Liver (tissue), 9 donors: ENCODE results near the gene GLTPD2. TPM values are rescaled to one million over a fixed set of nuclear protein-coding genes. Genes with fewer than 3 reads are reported as not detected.

Experiments
- DNase-seq: peaks from one replicate; pipeline ENCODE4 v3.0.0-alpha.2; 2017; ENCODE audit warnings: low spot score
- H3K27ac ChIP-seq, 2 donors: one replicate each; pipeline ENCODE4 v1.7.0; 2013; ENCODE audit warnings: inconsistent platforms in 2 of 2, low read length in 2 of 2, control low read depth in 1 of 2, low read depth in 1 of 2, mild to moderate bottlenecking in 1 of 2
- H3K27me3 ChIP-seq, 4 donors: one replicate each; pipeline versions ENCODE4 v1.6.1 to v1.7.0; 2013; ENCODE audit warnings: low read length in 3 of 4, inconsistent platforms in 1 of 4, mild to moderate bottlenecking in 1 of 4, moderate library complexity in 1 of 4; ENCODE audit not compliant: control insufficient read depth in 4 of 4, insufficient read depth in 4 of 4
- H3K36me3 ChIP-seq, 4 donors: one replicate each; pipeline versions ENCODE4 v1.6.1 to v1.7.0; 2013; ENCODE audit warnings: low read length in 3 of 4, mild to moderate bottlenecking in 3 of 4, low read depth in 1 of 4, moderate library complexity in 1 of 4; ENCODE audit not compliant: control insufficient read depth in 4 of 4, insufficient read depth in 3 of 4
- H3K4me1 ChIP-seq, 4 donors: one replicate each; pipeline versions ENCODE4 v1.6.1 to v1.7.0; 2013; ENCODE audit warnings: low read length in 3 of 4, mild to moderate bottlenecking in 3 of 4, moderate library complexity in 1 of 4; ENCODE audit not compliant: control insufficient read depth in 4 of 4, insufficient read depth in 4 of 4
- H3K4me3 ChIP-seq, 3 donors: one replicate each; pipeline versions ENCODE4 v1.6.1 to v1.7.0; 2013; ENCODE audit warnings: low read length in 3 of 3, control low read depth in 1 of 3, low read depth in 1 of 3, mild to moderate bottlenecking in 1 of 3
- H3K9ac ChIP-seq, 2 donors: one replicate each; pipeline ENCODE4 v1.7.0; 2013; ENCODE audit warnings: low read length in 2 of 2, mild to moderate bottlenecking in 2 of 2, moderate library complexity in 2 of 2, control low read depth in 1 of 2, low read depth in 1 of 2
- H3K9me3 ChIP-seq, 4 donors: one replicate each; pipeline versions ENCODE4 v1.6.1 to v1.7.0; 2013; ENCODE audit warnings: low read length in 3 of 4; ENCODE audit not compliant: control insufficient read depth in 4 of 4
- EGR1 ChIP-seq, 2 donors: IDR thresholded peaks; 2 replicates each; pipeline ENCODE4 v1.6.1; 2016 to 2018; ENCODE audit warnings: antibody characterized with exemption in 2 of 2, low read depth in 2 of 2
- FOXA2 ChIP-seq: IDR thresholded peaks from 2 replicates; pipeline ENCODE4 v1.6.1; 2016; ENCODE audit warnings: antibody characterized with exemption
- GABPA ChIP-seq, 2 donors: IDR thresholded peaks in 1 of 2; conservative IDR thresholded peaks in 1 of 2; 2 replicates each; pipeline ENCODE4 v1.6.1; 2016; ENCODE audit warnings: antibody characterized with exemption in 2 of 2, mild to moderate bottlenecking in 1 of 2, moderate library complexity in 1 of 2
- HNF4A ChIP-seq, 2 donors: conservative IDR thresholded peaks; 2 replicates each; pipeline ENCODE4 v1.6.1; 2016; ENCODE audit warnings: antibody characterized with exemption in 2 of 2, mild to moderate bottlenecking in 2 of 2
- NR2F2 ChIP-seq: IDR thresholded peaks from 2 replicates; pipeline ENCODE4 v1.6.1; 2016; ENCODE audit warnings: antibody characterized with exemption
- RAD21 ChIP-seq, 2 donors: IDR thresholded peaks; 2 replicates each; pipeline ENCODE4 v1.6.1; 2016; ENCODE audit warnings: antibody characterized with exemption in 2 of 2, mild to moderate bottlenecking in 2 of 2
- REST ChIP-seq: IDR thresholded peaks from 2 replicates; pipeline ENCODE4 v1.6.1; 2016; ENCODE audit warnings: antibody characterized with exemption, mild to moderate bottlenecking
- RXRA ChIP-seq, 2 donors: IDR thresholded peaks; 2 replicates each; pipeline ENCODE4 v1.6.1; 2017 to 2018; ENCODE audit warnings: antibody characterized with exemption in 2 of 2, mild to moderate bottlenecking in 1 of 2
- SP1 ChIP-seq: IDR thresholded peaks from 2 replicates; pipeline ENCODE4 v1.6.1; 2018; ENCODE audit warnings: antibody characterized with exemption, mild to moderate bottlenecking
- TAF1 ChIP-seq: conservative IDR thresholded peaks from 2 replicates; pipeline ENCODE4 v1.6.1; 2016; ENCODE audit warnings: antibody characterized with exemption, mild to moderate bottlenecking
- ZBTB33 ChIP-seq: IDR thresholded peaks from 2 replicates; pipeline ENCODE4 v1.6.1; 2016; ENCODE audit warnings: antibody characterized with exemption
- WGBS: extraction: QIAGEN DNeasy Blood & Tissue Kit; methylation state at CpG from one replicate; pipeline ENCODE4 v1.1.7; 2013; 5-methylcytosine and 5-hydroxymethylcytosine counted together
- polyA plus RNA-seq, 2 donors: library from polyadenylated mRNA; stranded (reverse) in 1 of 2; unstranded in 1 of 2; fragments of 200-250 nt in 1 of 2; fragments of >200 nt in 1 of 2; fragmentation: Nextera tagmentation in 1 of 2; extraction: Ambion mirVana in 1 of 2; gene quantifications; one replicate each; pipeline versions ENCODE4 v1.2.1 to v1.2.3, GENCODE V29; 2013 to 2015
- total RNA-seq, 2 donors: library from RNA; depleted of rRNA; stranded (reverse); fragments of >200 nt; gene quantifications; one replicate each; pipeline ENCODE4 v1.2.3, GENCODE V29; 2014
- donor health status: healthy.
- donor health status: healthy.
- donor health status: healthy.
- donor health status: healthy.
- donor health status: healthy.

GLTPD2 gene
- total and polyA plus RNA-seq, 4 donors: 15.1 to 63.2 (median 25.7) TPM

DNA sequence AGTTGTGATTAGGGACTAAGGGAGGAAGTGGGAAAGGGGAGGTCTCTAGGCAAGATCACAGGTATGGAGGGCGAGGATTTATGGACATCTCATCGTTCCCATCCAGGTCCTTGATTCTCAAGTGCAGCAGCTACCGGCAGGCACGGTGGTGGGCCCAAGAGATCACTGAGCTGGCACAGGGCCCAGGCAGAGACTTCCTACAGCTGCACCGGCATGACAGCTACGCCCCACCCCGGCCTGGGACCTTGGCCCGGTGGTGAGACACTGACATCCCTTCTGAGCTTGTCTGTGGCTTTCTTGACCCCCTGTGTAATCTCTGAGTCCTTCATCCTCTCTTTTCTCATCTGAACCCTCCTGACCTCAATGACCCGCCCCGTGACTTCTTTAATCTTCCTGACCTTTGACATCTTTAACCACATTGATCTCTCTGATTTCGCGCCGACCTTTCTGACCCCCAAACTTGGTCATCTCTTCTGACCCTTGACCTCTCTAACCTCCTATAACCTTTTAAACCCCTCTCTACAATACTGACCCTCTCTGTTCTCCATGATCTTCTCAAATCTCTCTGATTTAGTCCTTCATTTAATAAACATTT is 22.0 kb downstream of the GLTPD2 start:
- Histone ChIP-seq H3K4me1 (peaks cover 10 to 24% (median 17%) of the 10 kb centered on the region in 4 donors), H3K9ac (no peak overlapping the region), H3K36me3 (peaks cover 0 to 13% (median 1%) of the 10 kb centered on the region in 4 donors), H3K27me3 (no peaks in the 10 kb centered on the region), H3K4me3 (no peak overlapping the region), H3K9me3 (no peaks in the 10 kb centered on the region), H3K27ac (no peak overlapping the region)
- no peak for DNase-seq
- WGBS: 56% methylated on average over 13 of the region's 13 CpGs
- TF ChIP-seq HNF4A (conservative IDR thresholded peaks at IDR 0.05): peak in 1 of 2 donors; percentile 64
- peak in 1 of 2 donors; percentile 81 for TF ChIP-seq RXRA (IDR thresholded peaks at IDR 0.05)
- TF ChIP-seq FOXA2: no peak
- TF ChIP-seq ZBTB33: no peak
- TF ChIP-seq EGR1 (IDR thresholded peaks at IDR 0.05; ENCODE audit: low read depth in 2 of 2): no peak
- no peak for TF ChIP-seq SP1
- TF ChIP-seq NR2F2: peak; percentile 99

- no peaks in the 10 kb centered on the region for H3K27me3 ChIP-seq
- H3K27ac ChIP-seq: no peak overlapping the region
- WGBS: 94% methylated on average over 12 of the region's 12 CpGs
- no peak for TF ChIP-seq GABPA (IDR thresholded peaks at IDR 0.05 in 1 of 2, conservative IDR thresholded peaks at IDR 0.05 in 1 of 2)
- no peak for TF ChIP-seq RAD21 (IDR thresholded peaks at IDR 0.05)
- no peak for TF ChIP-seq TAF1
- TF ChIP-seq ZBTB33: no peak
- TF ChIP-seq HNF4A (conservative IDR thresholded peaks at IDR 0.05): no peak
- TF ChIP-seq NR2F2: no peak
- no peak for TF ChIP-seq REST
- DNase-seq: no peak
- H3K36me3 ChIP-seq: peaks cover 0 to 17% (median 3%) of the 10 kb centered on the region in 4 donors
- H3K9ac ChIP-seq: no peak overlapping the region
- no peaks in the 10 kb centered on the region for H3K9me3 ChIP-seq
- H3K4me3 ChIP-seq: no peak overlapping the region
- H3K4me1 ChIP-seq: peaks cover 6 to 18% (median 14%) of the 10 kb centered on the region in 4 donors
Measured at GRCh38 chr17:4811471-4811870, 22.7 kb downstream of the GLTPD2 start.
